ENCODE measurements around the gene FSIP1. TPM values are rescaled to one million over a fixed set of nuclear protein-coding genes. Genes with fewer than 3 reads are reported as not detected.

FSIP1 gene
- 0.31 and 0.54 TPM in 2 replicates for total RNA-seq
- long read RNA-seq, partial matches to known transcripts, result 3 of 9 reads
- long read RNA-seq, other reads (novel, unspliced or antisense), result 3 of 9 reads

- Mint-ChIP-seq H3K4me3 (ENCODE audit: unreplicated experiment) (peak within 1 kb of the TSS; percentile 95), H3K27ac (ENCODE audit: unreplicated experiment) (peak within 1 kb of the TSS; percentile 95), H3K36me3 (ENCODE audit: unreplicated experiment) (no peaks in the 10 kb centered on the region), H3K9me3 (ENCODE audit: unreplicated experiment) (no peaks in the 10 kb centered on the region), H3K4me1 (ENCODE audit: unreplicated experiment) (peaks cover 33% of the 10 kb centered on the region), H3K27me3 (ENCODE audit: unreplicated experiment) (peaks cover 2% of the 10 kb centered on the region)
- TF ChIP-seq CTCF (IDR thresholded peaks at IDR 0.05), result no peak
- peak; percentile 98 for DNase-seq (ENCODE audit: extremely low spot score, unreplicated experiment)
These were observed at the start of gene FSIP1 for GRCh38 chr15:39782441-39783138. Gene FSIP1, minus strand, starts transcription at chr15:39782841. Its CDS starts 6,317 bp downstream, at chr15:39776524.

GRCh38 chr15:39830166-39830565, 47.5 kb upstream of the FSIP1 start:
- no peak for DNase-seq (ENCODE audit: extremely low spot score, unreplicated experiment)
- H3K27ac Mint-ChIP-seq (ENCODE audit: unreplicated experiment), result no peak overlapping the region
- peaks cover 26% of the 10 kb centered on the region for H3K4me1 Mint-ChIP-seq (ENCODE audit: unreplicated experiment)

GRCh38 chr15:39828374-39828931, 45.8 kb upstream of the FSIP1 start:
- no peaks in the 10 kb centered on the region for H3K36me3 Mint-ChIP-seq (ENCODE audit: unreplicated experiment)
- peaks cover 19% of the 10 kb centered on the region for H3K4me1 Mint-ChIP-seq (ENCODE audit: unreplicated experiment)
- H3K27ac Mint-ChIP-seq (ENCODE audit: unreplicated experiment), result peak overlapping the region; percentile 74
- no peak overlapping the region for H3K4me3 Mint-ChIP-seq (ENCODE audit: unreplicated experiment)
- H3K9me3 Mint-ChIP-seq (ENCODE audit: unreplicated experiment), result no peaks in the 10 kb centered on the region
- no peak for DNase-seq (ENCODE audit: extremely low spot score, unreplicated experiment)
- TF ChIP-seq CTCF (IDR thresholded peaks at IDR 0.05), result no peak
- H3K27me3 Mint-ChIP-seq (ENCODE audit: unreplicated experiment), result no peaks in the 10 kb centered on the region

More at GRCh38 chr15:39830166-39830565, 47.5 kb upstream of the FSIP1 start:
- Mint-ChIP-seq H3K27me3 (ENCODE audit: unreplicated experiment) (no peaks in the 10 kb centered on the region), H3K9me3 (ENCODE audit: unreplicated experiment) (no peaks in the 10 kb centered on the region), H3K4me3 (ENCODE audit: unreplicated experiment) (no peak overlapping the region), H3K36me3 (ENCODE audit: unreplicated experiment) (no peaks in the 10 kb centered on the region)
- no peak for TF ChIP-seq CTCF (IDR thresholded peaks at IDR 0.05)

GRCh38 chr15:39826975-39827374, 44.3 kb upstream of the FSIP1 start:
- H3K4me1 Mint-ChIP-seq (ENCODE audit: unreplicated experiment), result peaks cover 14% of the 10 kb centered on the region
- H3K36me3 Mint-ChIP-seq (ENCODE audit: unreplicated experiment), result no peaks in the 10 kb centered on the region
- no peak for TF ChIP-seq CTCF (IDR thresholded peaks at IDR 0.05)
- no peak overlapping the region for H3K27ac Mint-ChIP-seq (ENCODE audit: unreplicated experiment)
- no peak for DNase-seq (ENCODE audit: extremely low spot score, unreplicated experiment)
- H3K4me3 Mint-ChIP-seq (ENCODE audit: unreplicated experiment), result no peak overlapping the region
- no peaks in the 10 kb centered on the region for H3K9me3 Mint-ChIP-seq (ENCODE audit: unreplicated experiment)
- H3K27me3 Mint-ChIP-seq (ENCODE audit: unreplicated experiment), result no peaks in the 10 kb centered on the region

- no peak for TF ChIP-seq CTCF (IDR thresholded peaks at IDR 0.05)
- Mint-ChIP-seq H3K9me3 (ENCODE audit: unreplicated experiment) (no peaks in the 10 kb centered on the region), H3K4me3 (ENCODE audit: unreplicated experiment) (no peak overlapping the region), H3K4me1 (ENCODE audit: unreplicated experiment) (peaks cover 18% of the 10 kb centered on the region), H3K27me3 (ENCODE audit: unreplicated experiment) (no peaks in the 10 kb centered on the region), H3K36me3 (ENCODE audit: unreplicated experiment) (no peaks in the 10 kb centered on the region), H3K27ac (ENCODE audit: unreplicated experiment) (no peak overlapping the region)
- DNase-seq (ENCODE audit: extremely low spot score, unreplicated experiment), result no peak
These were observed 41.0 kb upstream of the FSIP1 start for GRCh38 chr15:39823634-39824033.

Data from osteocyte (in vitro differentiated cells).